Epithelial cell of proximal tubule (primary cell): ENCODE results near the gene NPEPL1. TPM values are rescaled to one million over a fixed set of nuclear protein-coding genes. Genes with fewer than 3 reads are reported as not detected.
"Not testable (repeated sequence)": the region's sequence is repeated elsewhere in the genome, so short reads cannot be mapped to it uniquely, and the experiment has no call there.

Experiments
- DNase-seq: peaks from one replicate; pipeline ENCODE4 v3.0.0-alpha.2; 2011; ENCODE audit warnings: low read depth
- H3K4me3 ChIP-seq: 2 replicates; pipeline ENCODE4 v1.5.1; 2011; ENCODE audit warnings: low read depth, mild to moderate bottlenecking, low read length
- CTCF ChIP-seq: conservative IDR thresholded peaks from 2 replicates; pipeline ENCODE4 v1.5.1; 2012; ENCODE audit warnings: low read depth, mild to moderate bottlenecking, low read length
- total RNA-seq: library from RNA; depleted of rRNA; stranded (reverse); fragments of >200 nt; gene quantifications from 2 replicates; pipeline ENCODE4 v1.2.3, GENCODE V29; 2015

NPEPL1 gene
- total RNA-seq, 1 donor from 2014 or later = 26.5 TPM

- no peak overlapping the region for H3K4me3 ChIP-seq
- no peak for DNase-seq
- TF ChIP-seq CTCF = no peak
Measured at GRCh38 chr20:58755766-58756449, 63.3 kb downstream of the NPEPL1 start.

GRCh38 chr20:58756450-58756775, 63.8 kb downstream of the NPEPL1 start:
- no peak overlapping the region for H3K4me3 ChIP-seq
- TF ChIP-seq CTCF = no peak
- DNase-seq = no peak

GRCh38 chr20:58757647-58758046, 65.0 kb downstream of the NPEPL1 start:
- DNase-seq, H3K4me3 ChIP-seq: not testable (repeated sequence)

- no peak for TF ChIP-seq CTCF
Measured at GRCh38 chr20:58759947-58760346, 67.3 kb downstream of the NPEPL1 start.

GRCh38 chr20:58760856-58761255, 68.3 kb downstream of the NPEPL1 start:
- TF ChIP-seq CTCF = no peak
- no peak for DNase-seq
- H3K4me3 ChIP-seq = no peak overlapping the region

More at GRCh38 chr20:58759947-58760346, 67.3 kb downstream of the NPEPL1 start:
- DNase-seq = no peak
- H3K4me3 ChIP-seq = no peak overlapping the region

- no peak for TF ChIP-seq CTCF
- H3K4me3 ChIP-seq = no peak overlapping the region
- DNase-seq = no peak
Measured at GRCh38 chr20:58762120-58762519, 69.5 kb downstream of the NPEPL1 start.

GRCh38 chr20:58763076-58763475, 70.5 kb downstream of the NPEPL1 start:
- no peak overlapping the region for H3K4me3 ChIP-seq
- TF ChIP-seq CTCF = no peak
- DNase-seq = no peak

Other genes starting within 250 kb of the NPEPL1 start
- gene APCDD1L, start 177.4 kb upstream of the NPEPL1 start, total RNA-seq = 0.86 and 1.7 TPM in 2 replicates
- 10.4 and 14.4 TPM in 2 replicates for gene STX16, start 41.5 kb upstream of the NPEPL1 start, total RNA-seq
- gene GNAS-AS1, start 158.1 kb downstream of the NPEPL1 start, total RNA-seq = 0.35 and 0.51 TPM in 2 replicates
- gene GNAS, start 159.9 kb downstream of the NPEPL1 start, total RNA-seq = 492 and 828 TPM in 2 replicates